Caco-2 (cell line): ENCODE measurements around the gene CCDC137. TPM values are rescaled to one million over a fixed set of nuclear protein-coding genes. Genes with fewer than 3 reads are reported as not detected.

Experiments used
- BruUV-seq: library from RNA; stranded (reverse); fragments of 400-500 nt; replicated peaks from 2 replicates; lab custom pipeline; 2021; lab: Mats Ljungman, UMichigan
- CTCF ChIA-PET: fragments of 300-600 bp; sonication (Branson Sonifier 250); formaldehyde crosslinking; loops from one replicate; lab custom pipeline; 2022; ENCODE audit warnings: antibody characterized with exemption; lab: Charles Lee
- POLR2A ChIA-PET: fragments of 300-600 bp; sonication (Branson Sonifier 250); formaldehyde crosslinking; loops from one replicate; lab custom pipeline; 2022; ENCODE audit warnings: antibody characterized with exemption; lab: Charles Lee
- DNase-seq, 2 experiments: peaks; one replicate each; pipeline versions ENCODE4 v3.0.0 to v3.0.0-alpha.2; 2020 to 2022
- H3K27me3 ChIP-seq: replicated peaks from 2 replicates; pipeline ENCODE4 v1.6.0; 2011; ENCODE audit warnings: low read length; ENCODE audit not compliant: control insufficient read depth, insufficient read depth
- H3K36me3 ChIP-seq: 2 replicates; pipeline ENCODE4 v1.5.1; 2011; ENCODE audit warnings: low read length; ENCODE audit not compliant: control insufficient read depth, insufficient read depth
- H3K4me1 ChIP-seq: fragments of 250-450 bp; sonication (Bioruptor Pico); 2 replicates; pipeline ENCODE4 v1.5.1; 2020; ENCODE audit warnings: mild to moderate bottlenecking
- H3K4me3 ChIP-seq: 2 replicates; pipeline ENCODE4 v1.5.1; 2011; ENCODE audit warnings: low read depth, mild to moderate bottlenecking, control low read depth, low read length
- H3K9me3 ChIP-seq: fragments of 250-450 bp; sonication (Bioruptor Pico); 2 replicates; pipeline ENCODE4 v1.5.1; 2020; ENCODE audit warnings: mild to moderate bottlenecking, moderate library complexity
- H3K27ac Mint-ChIP-seq: one replicate; pipeline ENCODE4 v1.8.0; 2022; ENCODE audit warnings: mixed read lengths; ENCODE audit not compliant: unreplicated experiment
- H3K27me3 Mint-ChIP-seq: one replicate; pipeline ENCODE4 v1.8.0; 2022; ENCODE audit warnings: mixed read lengths; ENCODE audit not compliant: insufficient read depth, unreplicated experiment
- H3K36me3 Mint-ChIP-seq: one replicate; pipeline ENCODE4 v1.8.0; 2022; ENCODE audit warnings: mild to moderate bottlenecking, mixed read lengths; ENCODE audit not compliant: insufficient read depth, unreplicated experiment
- H3K4me1 Mint-ChIP-seq: one replicate; pipeline ENCODE4 v1.8.0; 2022; ENCODE audit warnings: low read depth, mixed read lengths; ENCODE audit not compliant: unreplicated experiment
- H3K4me3 Mint-ChIP-seq: one replicate; pipeline ENCODE4 v1.8.0; 2022; ENCODE audit warnings: mild to moderate bottlenecking, moderate library complexity, mixed read lengths; ENCODE audit not compliant: unreplicated experiment
- H3K9me3 Mint-ChIP-seq: one replicate; pipeline ENCODE4 v1.8.0; 2022; ENCODE audit warnings: mixed read lengths; ENCODE audit not compliant: unreplicated experiment
- CTCF ChIP-seq, 2 experiments: fragments of 200-600 bp in 1 of 2; IDR thresholded peaks; 1 replicate in 1 of 2; 2 replicates in 1 of 2; pipeline versions ENCODE4 v1.5.1 to v1.8.0; 2011 to 2022; ENCODE audit warnings: antibody characterized with exemption in 1 of 2, control low read depth in 1 of 2, inconsistent platforms in 1 of 2, low read depth in 1 of 2, low read length in 1 of 2, mild to moderate bottlenecking in 1 of 2, moderate library complexity in 1 of 2; ENCODE audit not compliant: insufficient read depth in 1 of 2, severe bottlenecking in 1 of 2, unreplicated experiment in 1 of 2
- intact Hi-C: fragments of 100-400 bp; cut with micrococcal nuclease; formaldehyde crosslinking; loops from one replicate; pipeline ENCODE4 v1.10.0; 2022; ENCODE audit not compliant: unreplicated experiment
- total RNA-seq: library from RNA; stranded (reverse); gene quantifications from 2 replicates; pipeline ENCODE4 v1.2.3, GENCODE V29; 2022

CCDC137 gene
- total RNA-seq, 1 experiment from 2014 or later: 50.5 TPM

GRCh38 chr17:81650951-81651350, 15.6 kb upstream of the CCDC137 start:
- Histone ChIP-seq H3K27me3 (no peaks in the 10 kb centered on the region), H3K9me3 (peaks cover 10% of the 10 kb centered on the region), H3K4me1 (no peaks in the 10 kb centered on the region), H3K36me3 (no peaks in the 10 kb centered on the region), H3K4me3 (no peak overlapping the region)
- Mint-ChIP-seq H3K27ac (no peak overlapping the region), H3K9me3 (no peaks in the 10 kb centered on the region), H3K4me1 (peaks cover 6% of the 10 kb centered on the region), H3K36me3 (no peaks in the 10 kb centered on the region), H3K27me3 (no peaks in the 10 kb centered on the region), H3K4me3 (no peak overlapping the region)
- no peak for DNase-seq
- ChIA-PET CTCF (interaction anchor here (0.6 kb wide), 1 partner anchor 87 kb away, joined by 4 read pairs; no protein-coding TSS in a partner anchor), POLR2A (interaction anchor here (0.6 kb wide), 2 partner anchors 11 to 22 kb away, joined by 7 to 9 read pairs; no protein-coding TSS in a partner anchor)
- intact Hi-C loops: no loop called here
- BruUV-seq: no TSS peak
- TF ChIP-seq CTCF (IDR thresholded peaks at IDR 0.05; ENCODE audit: insufficient read depth in 1 of 2, low read depth in 1 of 2, low read length in 1 of 2, severe bottlenecking in 1 of 2, unreplicated experiment in 1 of 2): no peak

- H3K36me3 Mint-ChIP-seq: no peaks in the 10 kb centered on the region
Measured at GRCh38 chr17:81651692-81652091, 14.8 kb upstream of the CCDC137 start.

GRCh38 chr17:81652906-81653771, 13.4 kb upstream of the CCDC137 start:
- H3K27me3 Mint-ChIP-seq: no peaks in the 10 kb centered on the region
- no peaks in the 10 kb centered on the region for H3K27me3 ChIP-seq
- CTCF ChIA-PET: no interaction called here
- no peaks in the 10 kb centered on the region for H3K4me1 ChIP-seq
- H3K9me3 Mint-ChIP-seq: no peaks in the 10 kb centered on the region
- H3K36me3 ChIP-seq: no peaks in the 10 kb centered on the region
- no peak for DNase-seq
- no TSS peak for BruUV-seq
- no peak overlapping the region for H3K4me3 Mint-ChIP-seq
- POLR2A ChIA-PET: no interaction called here
- H3K27ac Mint-ChIP-seq: no peak overlapping the region
- no peak overlapping the region for H3K4me3 ChIP-seq
- peaks cover 6% of the 10 kb centered on the region for H3K4me1 Mint-ChIP-seq
- TF ChIP-seq CTCF (IDR thresholded peaks at IDR 0.05; ENCODE audit: insufficient read depth in 1 of 2, low read depth in 1 of 2, low read length in 1 of 2, severe bottlenecking in 1 of 2, unreplicated experiment in 1 of 2): no peak
- intact Hi-C loops: no loop called here
- no peaks in the 10 kb centered on the region for H3K36me3 Mint-ChIP-seq
- peaks cover 10% of the 10 kb centered on the region for H3K9me3 ChIP-seq

More at GRCh38 chr17:81651692-81652091, 14.8 kb upstream of the CCDC137 start:
- Mint-ChIP-seq H3K9me3 (no peaks in the 10 kb centered on the region), H3K4me1 (peaks cover 6% of the 10 kb centered on the region), H3K27me3 (no peaks in the 10 kb centered on the region), H3K27ac (no peak overlapping the region), H3K4me3 (no peak overlapping the region)
- Histone ChIP-seq H3K36me3 (no peaks in the 10 kb centered on the region), H3K4me1 (no peaks in the 10 kb centered on the region), H3K9me3 (peaks cover 10% of the 10 kb centered on the region), H3K4me3 (no peak overlapping the region), H3K27me3 (no peaks in the 10 kb centered on the region)
- no TSS peak for BruUV-seq
- intact Hi-C loops: no loop called here
- ChIA-PET POLR2A (no interaction called here), CTCF (no interaction called here)
- TF ChIP-seq CTCF (IDR thresholded peaks at IDR 0.05; ENCODE audit: insufficient read depth in 1 of 2, low read depth in 1 of 2, low read length in 1 of 2, severe bottlenecking in 1 of 2, unreplicated experiment in 1 of 2): no peak
- DNase-seq: no peak
